HEK293 (cell line): Measurements from ENCODE around the gene OSBPL10.

Source experiments
- CTCF ChIA-PET: fragments of 350-600 bp; formaldehyde crosslinking; extraction: SDS; loops from one replicate; lab custom pipeline; 2021; ENCODE audit warnings: antibody characterized with exemption; lab: Yijun Ruan, JAX
- POLR2A ChIA-PET: fragments of 300-600 bp; formaldehyde crosslinking; extraction: SDS; loops from one replicate; lab custom pipeline; 2020; ENCODE audit warnings: antibody characterized with exemption, inconsistent platforms; lab: Yijun Ruan, JAX
- H3K27ac ChIP-seq: fragments of 200-500 bp; sonication (Bioruptor generic); 2 replicates; pipeline ENCODE4 v1.5.1; 2014; ENCODE audit warnings: low read depth, low read length, control low read depth, inconsistent platforms; ENCODE audit errors: extremely low read depth
- H3K36me3 ChIP-seq, 2 experiments: fragments of 200-500 bp in 1 of 2; sonication (Bioruptor generic) in 1 of 2; 1 replicate in 1 of 2; 2 replicates in 1 of 2; pipeline ENCODE4 v1.5.1; 2014 to 2017; ENCODE audit warnings: inconsistent platforms in 2 of 2, low read length in 2 of 2; ENCODE audit not compliant: control insufficient read depth in 2 of 2, insufficient read depth in 1 of 2
- H3K4me1 ChIP-seq: fragments of 200-500 bp; sonication (Bioruptor generic); 2 replicates; pipeline ENCODE4 v1.5.1; 2014; ENCODE audit warnings: mild to moderate bottlenecking, low read length, inconsistent platforms; ENCODE audit not compliant: control insufficient read depth, insufficient read depth
- H3K4me3 ChIP-seq: 2 replicates; pipeline ENCODE4 v1.5.1; 2011; ENCODE audit warnings: low read depth, mild to moderate bottlenecking, control low read depth, low read length, moderate library complexity
- H3K9me3 ChIP-seq: fragments of 200-500 bp; sonication (Bioruptor generic); 2 replicates; pipeline ENCODE4 v1.5.1; 2014; ENCODE audit warnings: low read depth, low read length, inconsistent platforms; ENCODE audit not compliant: control insufficient read depth, insufficient read depth
- AEBP2 ChIP-seq: fragments of 450-650 bp; formaldehyde crosslinking; IDR thresholded peaks from 2 replicates; pipeline ENCODE4 v1.5.1; 2016; ENCODE audit warnings: missing biosample characterization, missing genetic modification characterization, borderline replicate concordance
- INSM2 ChIP-seq: fragments of 450-650 bp; formaldehyde crosslinking; IDR thresholded peaks from 2 replicates; pipeline ENCODE4 v1.5.1; 2016; ENCODE audit warnings: missing biosample characterization, missing genetic modification characterization
- SP7 ChIP-seq: fragments of 450-650 bp; formaldehyde crosslinking; IDR thresholded peaks from 2 replicates; pipeline ENCODE4 v1.5.1; 2016; ENCODE audit warnings: missing biosample characterization, missing genetic modification characterization
- ZBTB17 ChIP-seq: fragments of 450-650 bp; formaldehyde crosslinking; IDR thresholded peaks from 2 replicates; pipeline ENCODE4 v1.5.1; 2016; ENCODE audit warnings: missing biosample characterization, missing genetic modification characterization
- ZBTB49 ChIP-seq: fragments of 450-650 bp; formaldehyde crosslinking; IDR thresholded peaks from 2 replicates; pipeline ENCODE4 v1.5.1; 2016; ENCODE audit warnings: missing biosample characterization, missing genetic modification characterization, low read depth
- ZNF155 ChIP-seq: fragments of 450-650 bp; formaldehyde crosslinking; IDR thresholded peaks from 2 replicates; pipeline ENCODE4 v1.5.1; 2016; ENCODE audit warnings: missing biosample characterization, missing genetic modification characterization
- ZNF18 ChIP-seq: fragments of 450-650 bp; formaldehyde crosslinking; IDR thresholded peaks from 2 replicates; pipeline ENCODE4 v1.5.1; 2016; ENCODE audit warnings: missing biosample characterization, missing genetic modification characterization
- ZNF221 ChIP-seq: fragments of 450-650 bp; formaldehyde crosslinking; IDR thresholded peaks from 2 replicates; pipeline ENCODE4 v1.5.1; 2017; ENCODE audit warnings: missing biosample characterization, missing genetic modification characterization, borderline replicate concordance
- ZNF223 ChIP-seq: fragments of 450-650 bp; formaldehyde crosslinking; IDR thresholded peaks from 2 replicates; pipeline ENCODE4 v1.5.1; 2016; ENCODE audit warnings: missing biosample characterization, missing genetic modification characterization
- ZNF26 ChIP-seq: fragments of 450-650 bp; formaldehyde crosslinking; IDR thresholded peaks from 2 replicates; pipeline ENCODE4 v1.5.1; 2016; ENCODE audit warnings: missing biosample characterization, missing genetic modification characterization
- ZNF266 ChIP-seq: fragments of 450-650 bp; formaldehyde crosslinking; IDR thresholded peaks from 2 replicates; pipeline ENCODE4 v1.5.1; 2016; ENCODE audit warnings: missing biosample characterization, missing genetic modification characterization, low read depth
- ZNF335 ChIP-seq: fragments of 450-650 bp; formaldehyde crosslinking; conservative IDR thresholded peaks from 2 replicates; pipeline ENCODE4 v1.5.1; 2016; ENCODE audit warnings: missing biosample characterization, missing genetic modification characterization
- ZNF37A ChIP-seq: fragments of 450-650 bp; IDR thresholded peaks from 2 replicates; pipeline ENCODE4 v1.5.1; 2018; ENCODE audit warnings: missing biosample characterization, missing genetic modification characterization
- ZNF629 ChIP-seq: fragments of 450-650 bp; formaldehyde crosslinking; IDR thresholded peaks from 2 replicates; pipeline ENCODE4 v1.5.1; 2017; ENCODE audit warnings: missing biosample characterization, missing genetic modification characterization
- ZNF658 ChIP-seq: fragments of 450-650 bp; formaldehyde crosslinking; IDR thresholded peaks from 2 replicates; pipeline ENCODE4; 2016; ENCODE audit warnings: missing biosample characterization, missing genetic modification characterization

Gene OSBPL10

DNA sequence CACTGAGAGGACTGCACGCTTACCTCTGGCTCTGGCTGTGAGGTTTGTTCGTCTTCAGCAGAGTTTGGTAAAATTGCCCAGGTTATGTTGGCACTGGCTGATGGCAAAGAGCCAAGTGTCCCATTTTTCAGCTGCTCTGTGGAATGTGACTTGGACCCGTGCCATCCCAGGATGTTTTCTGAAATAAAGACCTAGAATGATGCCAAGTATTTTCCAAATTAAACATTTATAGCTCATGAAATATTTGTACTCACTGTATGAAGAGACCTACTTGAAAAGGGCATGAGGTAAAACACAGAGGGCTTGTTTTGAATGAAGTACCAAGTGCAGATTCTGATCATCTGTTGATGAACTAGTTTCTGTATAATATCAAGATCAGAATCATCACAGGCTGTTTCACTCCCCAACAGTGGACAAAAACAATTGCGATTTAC, 247.8 kb downstream of the OSBPL10 start:
- Histone ChIP-seq H3K4me3 (no peak overlapping the region), H3K27ac (no peak overlapping the region)
- no peak for TF ChIP-seq ZNF223 (tag by site-specific recombination)
- TF ChIP-seq ZNF26 (tag by site-specific recombination) = no peak
- TF ChIP-seq ZNF629 = no peak
- TF ChIP-seq INSM2 (tag by site-specific recombination) = no peak
- no peak for TF ChIP-seq ZNF335 (tag by site-specific recombination)
- TF ChIP-seq ZNF37A (tag by site-specific recombination) = no peak
- no peak for TF ChIP-seq ZNF155 (tag by site-specific recombination)
- TF ChIP-seq, all 188 proteins: peak for 0
- ChIA-PET POLR2A (no interaction called here), CTCF (interaction anchor here (0.6 kb wide), 2 partner anchors 224 to 1903 kb away, joined by 3 to 4 read pairs; no protein-coding TSS in a partner anchor)
- Histone ChIP-seq H3K4me1 (no peaks in the 10 kb centered on the region), H3K9me3 (no peaks in the 10 kb centered on the region), H3K36me3 (no peaks in the 10 kb centered on the region)

- Histone ChIP-seq H3K4me3 (no peak overlapping the region), H3K36me3 (no peaks in the 10 kb centered on the region), H3K27ac (no peak overlapping the region), H3K4me1 (no peaks in the 10 kb centered on the region), H3K9me3 (no peaks in the 10 kb centered on the region)
- 0 out of 2 replicates have a peak, but pooled peaks have one; percentile 21 for TF ChIP-seq ZBTB17 (tag by site-specific recombination)
- no peak for TF ChIP-seq AEBP2 (tag by site-specific recombination)
- TF ChIP-seq ZNF266 (tag by site-specific recombination) = no peak
- TF ChIP-seq ZBTB49 (tag by site-specific recombination) = no peak
- TF ChIP-seq SP7 (tag by site-specific recombination) = no peak
- no peak for TF ChIP-seq ZNF658 (tag by site-specific recombination)
- ChIA-PET POLR2A (no interaction called here), CTCF (interaction anchor here (0.6 kb wide), 1 partner anchor 1903 kb away, joined by 4 read pairs; no protein-coding TSS in a partner anchor)
These were observed 248.5 kb downstream of the OSBPL10 start for GRCh38 chr3:31732548-31732947.

DNA sequence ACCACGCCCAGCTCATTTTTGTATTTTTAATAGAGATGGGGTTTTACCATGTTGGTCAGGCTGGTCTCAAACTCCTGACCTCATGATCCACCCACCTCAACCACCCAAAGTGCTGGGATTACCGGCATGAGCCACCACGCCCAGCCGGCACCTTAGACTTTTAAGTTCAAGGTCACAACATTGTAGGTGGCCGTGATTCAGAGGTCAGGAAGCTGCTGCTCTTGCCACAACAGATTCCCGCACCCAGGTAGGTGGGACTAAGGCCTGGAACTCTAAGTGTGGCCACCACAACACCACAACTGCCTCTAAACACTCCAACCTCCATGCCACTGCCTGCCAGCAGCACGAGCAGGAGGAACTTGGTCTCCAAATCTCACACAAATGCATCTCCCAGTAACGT, 251.5 kb downstream of the OSBPL10 start:
- CTCF ChIA-PET = no interaction called here
- H3K27ac ChIP-seq = no peak overlapping the region
- no peak for TF ChIP-seq ZNF221 (tag by site-specific recombination)
- TF ChIP-seq ZNF18 (tag by site-specific recombination) = no peak
- TF ChIP-seq, all 188 proteins: peak for 0
- H3K4me3 ChIP-seq = no peak overlapping the region
- no peaks in the 10 kb centered on the region for H3K9me3 ChIP-seq
- H3K4me1 ChIP-seq = no peaks in the 10 kb centered on the region
- H3K36me3 ChIP-seq = no peaks in the 10 kb centered on the region
- POLR2A ChIA-PET = no interaction called here
